Panc1 (cell line): ENCODE data around the gene NKX6-2. TPM values are rescaled to one million over a fixed set of nuclear protein-coding genes. Genes with fewer than 3 reads are reported as not detected.

Experiments used
- ATAC-seq: fragments of 200-7000 bp; cut with Tn5 transposase; 2 replicates; pipeline ENCODE4 v1.9.1; 2020; ENCODE audit warnings: mild to moderate bottlenecking, moderate library complexity
- BruUV-seq: library from RNA; stranded (reverse); fragments of 400-500 nt; replicated peaks from 2 replicates; lab custom pipeline; 2021; lab: Mats Ljungman, UMichigan
- CTCF ChIA-PET: fragments of 300-600 bp; sonication (Branson Sonifier 250); formaldehyde crosslinking; loops from one replicate; lab custom pipeline; 2022; ENCODE audit warnings: antibody characterized with exemption; lab: Charles Lee
- POLR2A ChIA-PET: fragments of 300-600 bp; sonication (Branson Sonifier 250); formaldehyde crosslinking; loops from one replicate; lab custom pipeline; 2022; ENCODE audit warnings: antibody characterized with exemption; lab: Charles Lee
- DNase-seq: peaks from one replicate; pipeline ENCODE4 v3.0.0-alpha.2; 2010; ENCODE audit warnings: low read depth, low spot score
- H3K27ac ChIP-seq: 2 replicates; pipeline ENCODE4 v1.5.1; 2011; ENCODE audit warnings: mild to moderate bottlenecking, low read length, inconsistent platforms
- H3K27me3 ChIP-seq: fragments of 200-500 bp; sonication (Bioruptor generic); 2 replicates; pipeline ENCODE4 v1.6.0; 2014; ENCODE audit warnings: low read length, inconsistent platforms; ENCODE audit not compliant: control insufficient read depth, insufficient read depth
- H3K36me3 ChIP-seq: fragments of 200-500 bp; sonication (Bioruptor generic); 2 replicates; pipeline ENCODE4 v1.5.1; 2014; ENCODE audit warnings: inconsistent platforms, mild to moderate bottlenecking, low read length, moderate library complexity; ENCODE audit not compliant: control insufficient read depth, insufficient read depth
- H3K4me1 ChIP-seq: 2 replicates; pipeline ENCODE4 v1.5.1; 2011; ENCODE audit warnings: inconsistent platforms, mild to moderate bottlenecking, low read length, moderate library complexity; ENCODE audit not compliant: control insufficient read depth, insufficient read depth
- H3K4me3 ChIP-seq, 2 experiments: 2 replicates each; pipeline ENCODE4 v1.5.1; 2011 to 2012; ENCODE audit warnings: low read depth in 2 of 2, low read length in 2 of 2, mild to moderate bottlenecking in 2 of 2, inconsistent platforms in 1 of 2, moderate library complexity in 1 of 2
- H3K9me3 ChIP-seq: fragments of 200-500 bp; sonication (Bioruptor generic); 2 replicates; pipeline ENCODE4 v1.5.1; 2014; ENCODE audit warnings: low read depth, mild to moderate bottlenecking, inconsistent platforms, low read length, moderate library complexity; ENCODE audit not compliant: control insufficient read depth, insufficient read depth
- POLR2AphosphoS5 ChIP-seq: IDR thresholded peaks from 2 replicates; pipeline ENCODE4 v1.6.1; 2012; ENCODE audit warnings: mild to moderate bottlenecking, low read depth, low read length, moderate library complexity
- REST ChIP-seq, 2 experiments: IDR thresholded peaks; 2 replicates each; pipeline ENCODE4 v1.6.1; 2011 to 2012; ENCODE audit warnings: low read depth in 2 of 2, control low read depth in 1 of 2, low read length in 1 of 2, mild to moderate bottlenecking in 1 of 2, moderate library complexity in 1 of 2; ENCODE audit not compliant: insufficient read depth in 1 of 2
- SIN3A ChIP-seq: IDR thresholded peaks from 2 replicates; pipeline ENCODE4 v1.6.1; 2012; ENCODE audit warnings: low read depth, mild to moderate bottlenecking, low read length, moderate library complexity, borderline replicate concordance; ENCODE audit not compliant: insufficient read depth
- TCF7L2 ChIP-seq: IDR thresholded peaks from 2 replicates; pipeline ENCODE4 v1.6.1; 2011; ENCODE audit warnings: mild to moderate bottlenecking, low read depth, low read length, inconsistent platforms
- in situ Hi-C: cut with HindIII; loops from 2 replicates; pipeline ENCODE4 v1.10.0; 2016; ENCODE audit warnings: low sequenced_read_pairs, low pct_unique_long_range_greater_than_20kb
- intact Hi-C: fragments of 100-400 bp; cut with micrococcal nuclease; formaldehyde crosslinking; loops from one replicate; pipeline ENCODE4 v1.10.0; 2022; ENCODE audit not compliant: unreplicated experiment
- total RNA-seq: library from RNA; stranded (reverse); gene quantifications from one replicate; pipeline ENCODE4 v1.2.1, GENCODE V29; 2021; ENCODE audit not compliant: unreplicated experiment
- TF ChIP-seq, protein P1 (sequence below): fragments of 450-650 bp; IDR thresholded peaks from 2 replicates; pipeline ENCODE4 v1.5.1; 2017; ENCODE audit warnings: mild to moderate bottlenecking

NKX6-2 gene
- total RNA-seq, 1 experiment from 2014 or later, result 1.6 TPM

- ChIA-PET CTCF (no interaction called here), POLR2A (no interaction called here)
- intact Hi-C loops (no loop called here), in situ Hi-C loops (no loop called here)
- Histone ChIP-seq H3K4me3 (no peak overlapping the region), H3K27ac (no peak overlapping the region), H3K9me3 (no peaks in the 10 kb centered on the region), H3K4me1 (no peaks in the 10 kb centered on the region), H3K27me3 (no peaks in the 10 kb centered on the region), H3K36me3 (no peaks in the 10 kb centered on the region)
- DNase-seq (no peak), ATAC-seq (no peak)
- no TSS peak for BruUV-seq
- no peak for TF ChIP-seq TCF7L2
- no peak for TF ChIP-seq POLR2AphosphoS5
- no peak for TF ChIP-seq REST (IDR thresholded peaks at IDR 0.05; ENCODE audit: insufficient read depth in 1 of 2, low read depth in 2 of 2, low read length in 1 of 2)
- TF ChIP-seq SIN3A, result no peak
- TF ChIP-seq, protein P1, sequence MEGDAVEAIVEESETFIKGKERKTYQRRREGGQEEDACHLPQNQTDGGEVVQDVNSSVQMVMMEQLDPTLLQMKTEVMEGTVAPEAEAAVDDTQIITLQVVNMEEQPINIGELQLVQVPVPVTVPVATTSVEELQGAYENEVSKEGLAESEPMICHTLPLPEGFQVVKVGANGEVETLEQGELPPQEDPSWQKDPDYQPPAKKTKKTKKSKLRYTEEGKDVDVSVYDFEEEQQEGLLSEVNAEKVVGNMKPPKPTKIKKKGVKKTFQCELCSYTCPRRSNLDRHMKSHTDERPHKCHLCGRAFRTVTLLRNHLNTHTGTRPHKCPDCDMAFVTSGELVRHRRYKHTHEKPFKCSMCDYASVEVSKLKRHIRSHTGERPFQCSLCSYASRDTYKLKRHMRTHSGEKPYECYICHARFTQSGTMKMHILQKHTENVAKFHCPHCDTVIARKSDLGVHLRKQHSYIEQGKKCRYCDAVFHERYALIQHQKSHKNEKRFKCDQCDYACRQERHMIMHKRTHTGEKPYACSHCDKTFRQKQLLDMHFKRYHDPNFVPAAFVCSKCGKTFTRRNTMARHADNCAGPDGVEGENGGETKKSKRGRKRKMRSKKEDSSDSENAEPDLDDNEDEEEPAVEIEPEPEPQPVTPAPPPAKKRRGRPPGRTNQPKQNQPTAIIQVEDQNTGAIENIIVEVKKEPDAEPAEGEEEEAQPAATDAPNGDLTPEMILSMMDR, result no peak
Measured at GRCh38 chr10:132766291-132766690, 19.7 kb downstream of the NKX6-2 start.

DNA sequence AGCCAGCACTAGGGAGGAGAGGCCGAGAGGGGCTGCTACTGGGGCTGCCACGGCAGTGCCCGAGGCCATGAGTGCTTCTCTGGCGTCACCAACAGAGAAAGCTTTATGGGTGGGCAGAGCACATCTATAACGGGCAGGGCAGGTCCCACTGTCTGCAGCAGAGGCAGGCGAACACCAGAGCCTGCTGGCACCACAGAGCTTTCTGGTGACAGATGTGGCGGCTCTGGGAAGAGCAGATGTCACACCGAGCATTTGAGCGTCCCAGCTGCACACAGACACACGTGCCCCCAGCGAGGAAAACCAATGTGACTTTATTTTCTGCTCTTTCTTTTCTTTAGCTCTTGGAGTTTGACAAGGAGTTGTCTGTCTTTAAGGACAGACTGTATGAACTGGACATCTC is 20.5 kb downstream of the NKX6-2 start:
- in situ Hi-C loops, result no loop called here
- Histone ChIP-seq H3K4me3 (no peak overlapping the region), H3K27me3 (no peaks in the 10 kb centered on the region), H3K36me3 (no peaks in the 10 kb centered on the region), H3K4me1 (no peaks in the 10 kb centered on the region), H3K9me3 (no peaks in the 10 kb centered on the region), H3K27ac (no peak overlapping the region)
- TF ChIP-seq REST (IDR thresholded peaks at IDR 0.05; ENCODE audit: insufficient read depth in 1 of 2, low read depth in 2 of 2, low read length in 1 of 2) (no peak), POLR2AphosphoS5 (no peak), TCF7L2 (no peak), SIN3A (no peak)
- TF ChIP-seq, protein P1, result no peak
- no peak for DNase-seq
- POLR2A ChIA-PET, result no interaction called here
- peak; percentile 31; the same call in 1 of the 2 replicates for ATAC-seq
- CTCF ChIA-PET, result interaction anchor here (0.5 kb wide), 1 partner anchor 589 kb away, joined by 4 read pairs; no protein-coding TSS in a partner anchor
- BruUV-seq, result no TSS peak
- intact Hi-C loops, result no loop called here
